ENCODE measurements around the gene GDE1. TPM values are rescaled to one million over a fixed set of nuclear protein-coding genes. Genes with fewer than 3 reads are reported as not detected.
"Not testable (repeated sequence)": the region's sequence is repeated elsewhere in the genome, so short reads cannot be mapped to it uniquely, and the experiment has no call there.

GDE1 gene
- total and polyA plus RNA-seq, 4 experiments from 2014 or later: 23.2 to 40.2 (median 27.0) TPM

- Mint-ChIP-seq H3K4me3 (peak overlapping the region; percentile 94 to 98 (median 97)), H3K36me3 (peaks cover 0 to 8% of the 10 kb centered on the region in 2 donors), H3K4me1 (peaks cover 13 to 36% (median 22%) of the 10 kb centered on the region in 4 donors), H3K27me3 (no peaks in the 10 kb centered on the region), H3K9me3 (no peaks in the 10 kb centered on the region), H3K27ac (peak overlapping the region; percentile 93 to 98 (median 96))
- Histone ChIP-seq H3K4me1 (ENCODE audit: insufficient read depth, low read length) (peaks cover 12% of the 10 kb centered on the region), H3K27ac (ENCODE audit: low read depth, low read length) (peak overlapping the region; percentile 72), H3K9me3 (ENCODE audit: control insufficient read depth in 1 of 2, low read length in 2 of 2) (no peaks in the 10 kb centered on the region), H3K27me3 (ENCODE audit: insufficient read depth, low read length) (no peaks in the 10 kb centered on the region), H3K36me3 (ENCODE audit: insufficient read depth, low read length) (no peaks in the 10 kb centered on the region), H3K4me3 (ENCODE audit: low read length in 2 of 2) (peak overlapping the region; percentile 87 to 98)
- ChIA-PET CTCF (ENCODE audit: partially characterized antibody) (interaction anchor here (0.6 to 6.1 kb wide), 31 partner anchors 7 to 755 kb away, joined by 3 to 63 read pairs (median 6); partner anchors contain the start of genes ARL6IP1, CCP110, COQ7 and GDE1), POLR2A (ENCODE audit: partially characterized antibody) (interaction anchor here (1.1 to 4.2 kb wide), 12 partner anchors 8 to 1184 kb away, joined by 3 to 66 read pairs (median 6); partner anchors contain the start of genes CCP110, COQ7, GDE1 and GPRC5B)
- intact Hi-C loops (cut with micrococcal nuclease): loop anchor here (1.0 to 5.0 kb wide), 5 partner anchors 33 to 766 kb away; partner anchors contain the start of genes CCP110, COQ7, IQCK and KNOP1
- DNase-seq: peak; percentile 11 to 47 (median 20)
Measured at GRCh38 chr16:19555938-19556771, 34.3 kb upstream of the GDE1 start.

DNA sequence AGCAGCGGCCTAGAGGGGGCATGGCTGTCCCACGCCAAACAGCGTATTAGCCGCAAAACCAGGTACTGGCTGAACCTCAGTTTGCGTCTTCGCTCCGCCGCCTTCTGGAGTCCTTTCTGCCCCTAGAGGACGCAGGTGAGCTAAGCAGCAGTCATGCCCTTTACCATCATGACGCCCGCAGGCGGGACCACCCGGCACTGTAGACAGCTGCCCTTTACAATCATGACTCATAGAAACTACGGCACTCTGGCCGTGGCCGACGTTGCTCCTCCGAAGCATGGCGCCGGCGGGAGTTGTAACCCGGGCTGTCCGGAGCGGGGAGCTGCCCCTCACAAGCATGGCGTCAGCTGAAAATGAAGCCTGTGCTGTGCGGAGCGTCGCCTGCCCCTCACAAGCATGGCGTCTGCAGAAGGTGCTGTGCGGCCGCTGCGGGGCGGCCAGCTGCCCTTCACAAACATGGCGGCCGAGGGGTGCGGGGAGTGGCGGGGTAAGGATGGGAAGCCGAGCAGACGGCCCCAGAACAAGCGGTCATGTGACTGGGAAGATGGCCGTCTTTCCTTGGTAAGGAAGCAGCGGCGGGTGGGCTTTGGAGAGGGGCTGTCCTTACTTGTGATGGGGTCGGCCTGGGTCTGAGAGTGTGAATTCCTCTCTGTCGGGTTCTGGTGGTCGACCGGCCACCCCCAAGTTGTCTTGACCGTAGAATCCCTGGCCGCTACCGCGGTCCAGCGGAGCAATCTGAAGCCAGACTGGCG, 33.5 kb upstream of the GDE1 start, which contains the start of gene VPS35L:
VPS35L (plus strand) TSS at position 518 of the 752 bp plus-strand sequence; CDS start at position 545, 27 bp downstream.
- H3K4me3 ChIP-seq (ENCODE audit: low read length in 2 of 2): peak within 1 kb of the TSS; percentile 87 to 98
- ChIA-PET POLR2A (ENCODE audit: partially characterized antibody) (interaction anchor here (0.8 to 4.2 kb wide), 15 partner anchors 9 to 1185 kb away, joined by 3 to 66 read pairs (median 6); partner anchors contain the start of genes ARL6IP1, CCP110, COQ7 and GDE1), CTCF (ENCODE audit: partially characterized antibody) (interaction anchor here (0.6 to 6.1 kb wide), 28 partner anchors 8 to 754 kb away, joined by 3 to 63 read pairs (median 6); partner anchors contain the start of genes ARL6IP1, CCP110, COQ7 and GDE1)
- Mint-ChIP-seq H3K27ac (peak within 1 kb of the TSS; percentile 93 to 98 (median 96)), H3K36me3 (peaks cover 0 to 8% of the 10 kb centered on the region in 2 donors), H3K27me3 (no peaks in the 10 kb centered on the region), H3K9me3 (no peaks in the 10 kb centered on the region), H3K4me1 (peaks cover 13 to 36% (median 22%) of the 10 kb centered on the region in 4 donors), H3K4me3 (peak within 1 kb of the TSS; percentile 94 to 98 (median 97))
- no peaks in the 10 kb centered on the region for H3K27me3 ChIP-seq (ENCODE audit: insufficient read depth, low read length)
- H3K4me1 ChIP-seq (ENCODE audit: insufficient read depth, low read length): peaks cover 12% of the 10 kb centered on the region
- H3K27ac ChIP-seq (ENCODE audit: low read depth, low read length): peak within 1 kb of the TSS; percentile 72
- intact Hi-C loops (cut with micrococcal nuclease): loop anchor here (1.0 to 5.0 kb wide), 5 partner anchors 32 to 765 kb away; partner anchors contain the start of genes CCP110, COQ7, IQCK and KNOP1
- DNase-seq: peak; percentile 95 to 98 (median 96)
- H3K9me3 ChIP-seq (ENCODE audit: control insufficient read depth in 1 of 2, low read length in 2 of 2): no peaks in the 10 kb centered on the region
- no peaks in the 10 kb centered on the region for H3K36me3 ChIP-seq (ENCODE audit: insufficient read depth, low read length)

DNA sequence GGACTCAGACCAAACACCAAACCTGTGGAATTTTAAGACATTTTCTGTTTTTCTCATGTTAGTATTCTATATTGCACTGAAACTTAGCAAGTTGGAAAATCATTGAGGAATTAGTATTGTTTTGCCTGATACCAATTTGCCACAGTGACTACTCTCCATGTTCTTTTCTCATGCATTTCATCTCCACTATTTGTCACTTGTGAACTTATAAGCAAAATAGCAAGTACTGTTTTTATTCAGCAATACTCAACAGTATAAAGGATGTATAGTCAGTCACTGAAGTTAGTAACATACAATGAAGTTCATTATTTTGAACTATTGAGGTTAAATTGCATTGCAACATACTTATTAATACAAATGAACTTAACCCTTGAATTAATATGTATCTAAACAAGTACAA, 27.8 kb upstream of the GDE1 start:
- intact Hi-C loops (cut with micrococcal nuclease): no loop called here
- H3K4me1 Mint-ChIP-seq: peaks cover 0 to 5% (median 1%) of the 10 kb centered on the region in 4 donors
- H3K36me3 Mint-ChIP-seq: peaks cover 9 to 25% of the 10 kb centered on the region in 2 donors
- no peak overlapping the region for H3K4me3 Mint-ChIP-seq
- H3K27ac ChIP-seq (ENCODE audit: low read depth, low read length): no peak overlapping the region
- no peaks in the 10 kb centered on the region for H3K36me3 ChIP-seq (ENCODE audit: insufficient read depth, low read length)
- POLR2A ChIA-PET (ENCODE audit: partially characterized antibody): no interaction called here
- no peaks in the 10 kb centered on the region for H3K27me3 Mint-ChIP-seq
- CTCF ChIA-PET (ENCODE audit: partially characterized antibody): interaction anchor here (1.4 kb wide), 1 partner anchor 8 kb away, joined by 4 read pairs; no protein-coding TSS in a partner anchor
- no peaks in the 10 kb centered on the region for H3K9me3 ChIP-seq (ENCODE audit: control insufficient read depth in 1 of 2, low read length in 2 of 2)
- H3K4me3 ChIP-seq (ENCODE audit: low read length in 2 of 2): no peak overlapping the region
- no peaks in the 10 kb centered on the region for H3K9me3 Mint-ChIP-seq
- H3K27ac Mint-ChIP-seq: no peak overlapping the region
- H3K27me3 ChIP-seq (ENCODE audit: insufficient read depth, low read length): no peaks in the 10 kb centered on the region
- DNase-seq: no peak
- peaks cover 1% of the 10 kb centered on the region for H3K4me1 ChIP-seq (ENCODE audit: insufficient read depth, low read length)

GRCh38 chr16:19548144-19548543, 26.2 kb upstream of the GDE1 start:
- Histone ChIP-seq H3K27ac (ENCODE audit: low read depth, low read length) (no peak overlapping the region), H3K9me3 (ENCODE audit: control insufficient read depth in 1 of 2, low read length in 2 of 2) (no peaks in the 10 kb centered on the region), H3K27me3 (ENCODE audit: insufficient read depth, low read length) (no peaks in the 10 kb centered on the region), H3K4me1 (ENCODE audit: insufficient read depth, low read length) (no peaks in the 10 kb centered on the region), H3K4me3 (ENCODE audit: low read length in 2 of 2) (no peak overlapping the region), H3K36me3 (ENCODE audit: insufficient read depth, low read length) (no peaks in the 10 kb centered on the region)
- ChIA-PET CTCF (ENCODE audit: partially characterized antibody) (interaction anchor here (1.9 kb wide), 1 partner anchor 35 kb away, joined by 4 read pairs; no protein-coding TSS in a partner anchor), POLR2A (ENCODE audit: partially characterized antibody) (no interaction called here)
- Mint-ChIP-seq H3K27ac (no peak overlapping the region), H3K4me1 (peaks cover 0 to 5% (median 0%) of the 10 kb centered on the region in 4 donors), H3K27me3 (no peaks in the 10 kb centered on the region), H3K4me3 (no peak overlapping the region), H3K36me3 (peaks cover 21 to 37% of the 10 kb centered on the region in 2 donors), H3K9me3 (peaks cover 0 to 5% (median under 1%) of the 10 kb centered on the region in 8 donors)
- no peak for DNase-seq
- intact Hi-C loops (cut with micrococcal nuclease): no loop called here

- CTCF ChIA-PET (ENCODE audit: partially characterized antibody): interaction anchor here (1.5 kb wide), 1 partner anchor 11 kb away, joined by 9 read pairs; the partner anchor contains the start of gene VPS35L
- H3K27ac Mint-ChIP-seq; POLR2A ChIA-PET (ENCODE audit: partially characterized antibody); H3K9me3 ChIP-seq (ENCODE audit: control insufficient read depth in 1 of 2, low read length in 2 of 2); H3K27me3 ChIP-seq (ENCODE audit: insufficient read depth, low read length); intact Hi-C loops (cut with micrococcal nuclease); DNase-seq; H3K27ac ChIP-seq (ENCODE audit: low read depth, low read length); H3K36me3 ChIP-seq (ENCODE audit: insufficient read depth, low read length); H3K4me3 Mint-ChIP-seq; H3K9me3 Mint-ChIP-seq; H3K4me3 ChIP-seq (ENCODE audit: low read length in 2 of 2); H3K4me1 ChIP-seq (ENCODE audit: insufficient read depth, low read length); H3K27me3 Mint-ChIP-seq; H3K4me1 Mint-ChIP-seq: not testable (repeated sequence)
- peaks cover 44 to 52% of the 10 kb centered on the region in 2 donors for H3K36me3 Mint-ChIP-seq
Measured at GRCh38 chr16:19543278-19543996, 21.5 kb upstream of the GDE1 start.

DNA sequence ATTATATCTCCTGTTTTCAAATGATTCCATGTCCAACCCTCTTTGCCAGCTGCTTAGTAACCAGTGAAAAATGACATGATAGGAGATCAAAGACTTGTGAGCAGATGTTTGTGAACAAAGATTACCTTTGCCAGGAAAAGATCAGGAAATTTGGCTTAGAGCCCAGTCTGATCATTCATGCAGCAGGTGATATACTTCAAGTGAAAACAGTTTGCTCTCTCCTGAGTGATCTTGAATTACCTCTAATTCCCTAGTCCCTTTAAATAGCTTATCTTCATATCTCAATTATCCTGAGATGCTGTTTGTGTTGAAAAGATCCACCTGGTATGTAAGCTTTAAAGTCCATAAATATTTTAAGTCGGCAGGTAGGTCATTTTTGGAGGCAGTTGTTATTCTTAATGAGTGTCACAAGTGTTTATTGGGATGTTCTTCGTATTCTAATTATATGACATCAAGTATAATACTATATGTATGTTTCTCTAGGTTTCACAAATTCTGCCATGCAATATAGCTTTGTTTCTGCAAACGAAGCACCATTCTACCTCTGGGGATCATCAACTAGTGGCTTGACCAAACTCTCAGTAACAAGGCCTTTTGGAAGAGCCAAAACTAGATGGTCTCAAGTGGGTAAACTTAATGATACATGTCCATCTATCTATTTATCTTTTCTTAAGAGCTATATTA, 20.4 kb upstream of the GDE1 start:
- intact Hi-C loops (cut with micrococcal nuclease): no loop called here
- POLR2A ChIA-PET (ENCODE audit: partially characterized antibody): interaction anchor here (1.1 to 1.7 kb wide), 2 partner anchors 13 to 18 kb away, joined by 4 read pairs; partner anchors contain the start of genes CCP110 and VPS35L
- Histone ChIP-seq H3K27me3 (ENCODE audit: insufficient read depth, low read length) (no peaks in the 10 kb centered on the region), H3K4me3 (ENCODE audit: low read length in 2 of 2) (no peak overlapping the region), H3K9me3 (ENCODE audit: control insufficient read depth in 1 of 2, low read length in 2 of 2) (no peaks in the 10 kb centered on the region), H3K4me1 (ENCODE audit: insufficient read depth, low read length) (no peaks in the 10 kb centered on the region), H3K36me3 (ENCODE audit: insufficient read depth, low read length) (peaks cover 6% of the 10 kb centered on the region), H3K27ac (ENCODE audit: low read depth, low read length) (no peak overlapping the region)
- CTCF ChIA-PET (ENCODE audit: partially characterized antibody): interaction anchor here (1.5 kb wide), 1 partner anchor 12 kb away, joined by 9 read pairs; the partner anchor contains the start of gene VPS35L
- peaks cover 0 to 5% (median under 1%) of the 10 kb centered on the region in 8 donors for H3K9me3 Mint-ChIP-seq
- H3K36me3 Mint-ChIP-seq: peaks cover 44 to 46% of the 10 kb centered on the region in 2 donors
- DNase-seq: no peak
- no peak overlapping the region for H3K27ac Mint-ChIP-seq
- peaks cover 0 to 5% (median 0%) of the 10 kb centered on the region in 4 donors for H3K4me1 Mint-ChIP-seq
- no peaks in the 10 kb centered on the region for H3K27me3 Mint-ChIP-seq
- H3K4me3 Mint-ChIP-seq: no peak overlapping the region
